Measurements from ENCODE around the gene DOC2B.

GRCh38 chr17:157901-158300, 23.5 kb downstream of the DOC2B start:
- TF ChIP-seq, protein P1, sequence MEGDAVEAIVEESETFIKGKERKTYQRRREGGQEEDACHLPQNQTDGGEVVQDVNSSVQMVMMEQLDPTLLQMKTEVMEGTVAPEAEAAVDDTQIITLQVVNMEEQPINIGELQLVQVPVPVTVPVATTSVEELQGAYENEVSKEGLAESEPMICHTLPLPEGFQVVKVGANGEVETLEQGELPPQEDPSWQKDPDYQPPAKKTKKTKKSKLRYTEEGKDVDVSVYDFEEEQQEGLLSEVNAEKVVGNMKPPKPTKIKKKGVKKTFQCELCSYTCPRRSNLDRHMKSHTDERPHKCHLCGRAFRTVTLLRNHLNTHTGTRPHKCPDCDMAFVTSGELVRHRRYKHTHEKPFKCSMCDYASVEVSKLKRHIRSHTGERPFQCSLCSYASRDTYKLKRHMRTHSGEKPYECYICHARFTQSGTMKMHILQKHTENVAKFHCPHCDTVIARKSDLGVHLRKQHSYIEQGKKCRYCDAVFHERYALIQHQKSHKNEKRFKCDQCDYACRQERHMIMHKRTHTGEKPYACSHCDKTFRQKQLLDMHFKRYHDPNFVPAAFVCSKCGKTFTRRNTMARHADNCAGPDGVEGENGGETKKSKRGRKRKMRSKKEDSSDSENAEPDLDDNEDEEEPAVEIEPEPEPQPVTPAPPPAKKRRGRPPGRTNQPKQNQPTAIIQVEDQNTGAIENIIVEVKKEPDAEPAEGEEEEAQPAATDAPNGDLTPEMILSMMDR (IDR thresholded peaks at IDR 0.05), result no peak
- no peak for TF ChIP-seq EZH2phosphoT487 (IDR thresholded peaks at IDR 0.05)
- no peak for TF ChIP-seq EZH2 (IDR thresholded peaks at IDR 0.05)

Data from neural progenitor cell (in vitro differentiated cells).